ENCODE measurements around the gene CP. TPM values are rescaled to one million over a fixed set of nuclear protein-coding genes. Genes with fewer than 3 reads are reported as not detected.

The CP gene
- total and polyA plus RNA-seq, 4 donors = 565 to 1,748 (median 1,277) TPM

GRCh38 chr3:149195221-149195620, 26.4 kb downstream of the CP start (continued):
- TF ChIP-seq ZBTB33 (IDR thresholded peaks at IDR 0.05) = no peak
- TF ChIP-seq RXRA (IDR thresholded peaks at IDR 0.05) = no peak
- TF ChIP-seq HNF4A (conservative IDR thresholded peaks at IDR 0.05) = no peak
- no peak for TF ChIP-seq FOXA2 (IDR thresholded peaks at IDR 0.05)

- Histone ChIP-seq H3K4me1 (ENCODE audit: control insufficient read depth in 4 of 4, insufficient read depth in 4 of 4, low read length in 3 of 4) (no peaks in the 10 kb centered on the region), H3K27me3 (ENCODE audit: control insufficient read depth in 4 of 4, insufficient read depth in 4 of 4, low read length in 3 of 4) (no peaks in the 10 kb centered on the region), H3K27ac (ENCODE audit: low read depth in 1 of 2, low read length in 2 of 2) (no peak overlapping the region), H3K36me3 (ENCODE audit: control insufficient read depth in 4 of 4, insufficient read depth in 3 of 4, low read depth in 1 of 4, low read length in 3 of 4) (peaks cover 7 to 60% (median 49%) of the 10 kb centered on the region in 4 donors), H3K9me3 (ENCODE audit: control insufficient read depth in 4 of 4, low read length in 3 of 4) (no peaks in the 10 kb centered on the region), H3K4me3 (ENCODE audit: low read depth in 1 of 3, low read length in 3 of 3) (no peak overlapping the region), H3K9ac (ENCODE audit: low read depth in 1 of 2, low read length in 2 of 2) (no peak overlapping the region)
- DNase-seq (ENCODE audit: low spot score) = no peak
- TF ChIP-seq RXRA (IDR thresholded peaks at IDR 0.05) (no peak), ZBTB33 (IDR thresholded peaks at IDR 0.05) (no peak), HNF4A (conservative IDR thresholded peaks at IDR 0.05) (no peak), CTCF (IDR thresholded peaks at IDR 0.05; ENCODE audit: low read depth, low read length, missing input control) (no peak)
- WGBS = 73% methylated on average over 2 of the region's 2 CpGs
Measured at GRCh38 chr3:149188494-149188893, 33.1 kb downstream of the CP start.

GRCh38 chr3:149186721-149187120, 34.9 kb downstream of the CP start:
- Histone ChIP-seq H3K9ac (ENCODE audit: low read depth in 1 of 2, low read length in 2 of 2) (no peak overlapping the region), H3K27me3 (ENCODE audit: control insufficient read depth in 4 of 4, insufficient read depth in 4 of 4, low read length in 3 of 4) (no peaks in the 10 kb centered on the region), H3K9me3 (ENCODE audit: control insufficient read depth in 4 of 4, low read length in 3 of 4) (no peaks in the 10 kb centered on the region), H3K4me1 (ENCODE audit: control insufficient read depth in 4 of 4, insufficient read depth in 4 of 4, low read length in 3 of 4) (no peaks in the 10 kb centered on the region), H3K36me3 (ENCODE audit: control insufficient read depth in 4 of 4, insufficient read depth in 3 of 4, low read depth in 1 of 4, low read length in 3 of 4) (peaks cover 7 to 57% (median 52%) of the 10 kb centered on the region in 4 donors), H3K27ac (ENCODE audit: low read depth in 1 of 2, low read length in 2 of 2) (peak overlapping the region in 1 of 2 donors; percentile 2), H3K4me3 (ENCODE audit: low read depth in 1 of 3, low read length in 3 of 3) (no peak overlapping the region)
- no peak for TF ChIP-seq TAF1 (conservative IDR thresholded peaks at IDR 0.05)
- TF ChIP-seq ZBTB33 (IDR thresholded peaks at IDR 0.05) = no peak
- TF ChIP-seq GABPA (IDR thresholded peaks at IDR 0.05 in 1 of 2, conservative IDR thresholded peaks at IDR 0.05 in 1 of 2) = no peak
- no peak for TF ChIP-seq HNF4A (conservative IDR thresholded peaks at IDR 0.05)
- no peak for TF ChIP-seq CTCF (IDR thresholded peaks at IDR 0.05; ENCODE audit: low read depth, low read length, missing input control)
- no peak for TF ChIP-seq YY1 (IDR thresholded peaks at IDR 0.05)
- TF ChIP-seq HNF4G (IDR thresholded peaks at IDR 0.05) = no peak
- no peak for TF ChIP-seq RAD21 (IDR thresholded peaks at IDR 0.05)
- TF ChIP-seq JUND (IDR thresholded peaks at IDR 0.05) = no peak
- TF ChIP-seq FOXA1 (IDR thresholded peaks at IDR 0.05) = no peak
- TF ChIP-seq SP1 (IDR thresholded peaks at IDR 0.05) = no peak
- WGBS = 97% methylated on average over 3 of the region's 3 CpGs
- no peak for DNase-seq (ENCODE audit: low spot score)

Measured in liver (tissue), 9 donors.